Aorta (tissue), 5 donors: ENCODE data around the gene CCDC92. TPM values are rescaled to one million over a fixed set of nuclear protein-coding genes. Genes with fewer than 3 reads are reported as not detected.

Experiments
- ATAC-seq: fragments of 200-7000 bp; cut with Tn5 transposase; one replicate; pipeline ENCODE4 v1.9.1; 2022; ENCODE audit warnings: moderate library complexity; ENCODE audit not compliant: low FRiP score
- DNase-seq, 2 donors: peaks; one replicate each; pipeline ENCODE4 v3.0.0-alpha.2; 2020
- H3K27ac ChIP-seq, 2 donors: one replicate each; pipeline ENCODE4 v1.5.1; 2013; ENCODE audit warnings: low read length in 2 of 2, mild to moderate bottlenecking in 2 of 2, moderate library complexity in 2 of 2, control low read depth in 1 of 2, inconsistent platforms in 1 of 2, low read depth in 1 of 2
- H3K27me3 ChIP-seq, 2 donors: one replicate each; pipeline ENCODE4 v1.6.1; 2013; ENCODE audit warnings: control low read depth in 1 of 2, low read length in 1 of 2, mild to moderate bottlenecking in 1 of 2, moderate library complexity in 1 of 2; ENCODE audit not compliant: insufficient read depth in 2 of 2, control insufficient read depth in 1 of 2
- H3K36me3 ChIP-seq, 2 donors: one replicate each; pipeline ENCODE4 v1.6.1; 2013; ENCODE audit warnings: control low read depth in 1 of 2, low read length in 1 of 2, mild to moderate bottlenecking in 1 of 2; ENCODE audit not compliant: insufficient read depth in 2 of 2, control insufficient read depth in 1 of 2
- H3K4me1 ChIP-seq, 2 donors: one replicate each; pipeline ENCODE4 v1.6.1; 2013; ENCODE audit warnings: low read length in 2 of 2, control low read depth in 1 of 2, mild to moderate bottlenecking in 1 of 2, moderate library complexity in 1 of 2; ENCODE audit not compliant: insufficient read depth in 2 of 2, control insufficient read depth in 1 of 2
- H3K4me3 ChIP-seq, 2 donors: one replicate each; pipeline ENCODE4 v1.5.1; 2013; ENCODE audit warnings: low read length in 2 of 2, control low read depth in 1 of 2, mild to moderate bottlenecking in 1 of 2
- H3K9me3 ChIP-seq: one replicate; pipeline ENCODE4 v1.6.1; 2013; ENCODE audit warnings: mild to moderate bottlenecking, low read length; ENCODE audit not compliant: control insufficient read depth
- WGBS, 2 donors: extraction: QIAGEN DNeasy Blood & Tissue Kit; methylation state at CpG; one replicate each; pipeline ENCODE4 v1.1.7; 2013; 5-methylcytosine and 5-hydroxymethylcytosine counted together
- intact Hi-C, 2 donors: fragments of 100-400 bp; cut with DNase I; formaldehyde crosslinking; loops; one replicate each; pipeline versions ENCODE4 v1.14.2 to v1.15.0; 2022
- polyA plus RNA-seq, 2 donors: library from polyadenylated mRNA; stranded (reverse); fragments of 200-250 nt; gene quantifications; one replicate each; pipeline ENCODE4 v1.2.3, GENCODE V29; 2013
- total RNA-seq, 2 donors: library from RNA; stranded (reverse); fragmentation: NEBNext Ultra II Directional; extraction: Animal tissue kit (Norgen Biotek cat#: 25700); gene quantifications; one replicate each; pipeline ENCODE4 v1.2.1, GENCODE V29; 2021
- donor health status: healthy with polysubstance abuse.
- donor health status: Bipolar disorder and iron deficiency.
- donor health status: DM: no; HTN: no; CAD: no.
- donor health status: DM: no; HTN: no; CAD: no.
- donor health status: DM: yes; HTN: yes; CAD: no.

CCDC92 gene
- total and polyA plus RNA-seq, 4 donors: 46.3 to 70.8 (median 59.4) TPM

- no peaks in the 10 kb centered on the region for H3K4me1 ChIP-seq
- H3K27ac ChIP-seq: no peak overlapping the region
- H3K36me3 ChIP-seq: peaks cover 0 to 5% of the 10 kb centered on the region in 2 donors
- 82 to 85% methylated on average over 11 of the region's 11 CpGs for WGBS, 2 donors
- ATAC-seq (no peak), DNase-seq (no peak)
- no peak overlapping the region for H3K4me3 ChIP-seq
- H3K9me3 ChIP-seq: no peaks in the 10 kb centered on the region
- intact Hi-C loops: no loop called here
- H3K27me3 ChIP-seq: no peaks in the 10 kb centered on the region
These were observed 33.6 kb upstream of the CCDC92 start for GRCh38 chr12:124006085-124006845.

- intact Hi-C loops: no loop called here
- no peak overlapping the region for H3K27ac ChIP-seq
- H3K27me3 ChIP-seq: no peaks in the 10 kb centered on the region
- H3K4me3 ChIP-seq: no peak overlapping the region
- ATAC-seq: no peak
- no peaks in the 10 kb centered on the region for H3K4me1 ChIP-seq
- DNase-seq: no peak
- H3K36me3 ChIP-seq: peaks cover 0 to 5% of the 10 kb centered on the region in 2 donors
- H3K9me3 ChIP-seq: no peaks in the 10 kb centered on the region
- WGBS, 2 donors: 95 to 97% methylated on average over 9 of the region's 9 CpGs
These were observed 31.7 kb upstream of the CCDC92 start for GRCh38 chr12:124004233-124004875.

- DNase-seq: no peak
- no peaks in the 10 kb centered on the region for H3K27me3 ChIP-seq
- no peak overlapping the region for H3K4me3 ChIP-seq
- intact Hi-C loops: no loop called here
- no peak for ATAC-seq
- H3K27ac ChIP-seq: no peak overlapping the region
- peaks cover 5 to 8% of the 10 kb centered on the region in 2 donors for H3K36me3 ChIP-seq
- 64 to 67% methylated on average over 2 of the region's 2 CpGs for WGBS, 2 donors
- H3K4me1 ChIP-seq: no peaks in the 10 kb centered on the region
- H3K9me3 ChIP-seq: no peaks in the 10 kb centered on the region
These were observed 30.0 kb upstream of the CCDC92 start for GRCh38 chr12:124002654-124003053.

GRCh38 chr12:124002021-124002644 lies 29.5 kb upstream of the CCDC92 start:
- Histone ChIP-seq H3K9me3 (no peaks in the 10 kb centered on the region), H3K4me3 (no peak overlapping the region), H3K4me1 (no peaks in the 10 kb centered on the region), H3K27me3 (no peaks in the 10 kb centered on the region), H3K36me3 (peaks cover 5 to 6% of the 10 kb centered on the region in 2 donors), H3K27ac (no peak overlapping the region)
- WGBS, 2 donors: 81 to 84% methylated on average over 6 of the region's 6 CpGs
- no peak for ATAC-seq
- intact Hi-C loops: no loop called here
- no peak for DNase-seq

GRCh38 chr12:124001343-124001742 lies 28.7 kb upstream of the CCDC92 start:
- no peaks in the 10 kb centered on the region for H3K9me3 ChIP-seq
- intact Hi-C loops: no loop called here
- DNase-seq (no peak), ATAC-seq (no peak)
- peaks cover 4 to 5% of the 10 kb centered on the region in 2 donors for H3K36me3 ChIP-seq
- no peaks in the 10 kb centered on the region for H3K27me3 ChIP-seq
- 75 to 78% methylated on average over 7 of the region's 7 CpGs for WGBS, 2 donors
- H3K27ac ChIP-seq: no peak overlapping the region
- no peak overlapping the region for H3K4me3 ChIP-seq
- H3K4me1 ChIP-seq: no peaks in the 10 kb centered on the region

- H3K4me1 ChIP-seq: no peaks in the 10 kb centered on the region
- H3K27ac ChIP-seq: no peak overlapping the region
- DNase-seq (no peak), ATAC-seq (no peak)
- no peak overlapping the region for H3K4me3 ChIP-seq
- H3K36me3 ChIP-seq: peaks cover 4 to 5% of the 10 kb centered on the region in 2 donors
- H3K27me3 ChIP-seq: no peaks in the 10 kb centered on the region
- WGBS, 2 donors: 70 to 72% methylated on average over 5 of the region's 5 CpGs
- intact Hi-C loops: no loop called here
- H3K9me3 ChIP-seq: no peaks in the 10 kb centered on the region
These were observed 27.5 kb upstream of the CCDC92 start for GRCh38 chr12:124000111-124000510.

- no peak for ATAC-seq
- no peak for DNase-seq
- Histone ChIP-seq H3K4me3 (no peak overlapping the region), H3K9me3 (no peaks in the 10 kb centered on the region), H3K27ac (no peak overlapping the region), H3K27me3 (no peaks in the 10 kb centered on the region), H3K36me3 (peaks cover 4 to 5% of the 10 kb centered on the region in 2 donors), H3K4me1 (no peaks in the 10 kb centered on the region)
- WGBS, 2 donors: 93 to 95% methylated on average over 2 of the region's 2 CpGs
- intact Hi-C loops: no loop called here
These were observed 26.3 kb upstream of the CCDC92 start for GRCh38 chr12:123998991-123999359.

- no peaks in the 10 kb centered on the region for H3K9me3 ChIP-seq
- intact Hi-C loops: no loop called here
- 75 to 77% methylated on average over 2 of the region's 2 CpGs for WGBS, 2 donors
- no peak for ATAC-seq
- H3K27ac ChIP-seq: no peak overlapping the region
- H3K4me1 ChIP-seq: no peaks in the 10 kb centered on the region
- no peak overlapping the region for H3K4me3 ChIP-seq
- peaks cover 4 to 5% of the 10 kb centered on the region in 2 donors for H3K36me3 ChIP-seq
- no peaks in the 10 kb centered on the region for H3K27me3 ChIP-seq
- no peak for DNase-seq
These were observed 25.8 kb upstream of the CCDC92 start for GRCh38 chr12:123998344-123998990.
